H7 (cell line): ENCODE results near the gene SLFNL1. TPM values are rescaled to one million over a fixed set of nuclear protein-coding genes. Genes with fewer than 3 reads are reported as not detected.

Experiments used
- DNase-seq: peaks from one replicate; pipeline ENCODE4 v3.0.0; 2012
- H3K27me3 ChIP-seq: 2 replicates; pipeline ENCODE4 v1.6.0; 2011; ENCODE audit warnings: mild to moderate bottlenecking, low read length; ENCODE audit not compliant: control insufficient read depth, insufficient read depth
- H3K36me3 ChIP-seq: replicated peaks from 2 replicates; pipeline ENCODE4 v1.5.1; 2011; ENCODE audit warnings: low read length; ENCODE audit not compliant: control insufficient read depth, insufficient read depth
- H3K4me3 ChIP-seq: 2 replicates; pipeline ENCODE4 v1.5.1; 2011; ENCODE audit warnings: low read depth, mild to moderate bottlenecking, control low read depth, low read length, moderate library complexity; ENCODE audit not compliant: insufficient read depth
- total RNA-seq: library from RNA; depleted of rRNA; stranded (reverse); fragments of >200 nt; shearing (Covaris generic); gene quantifications from 2 replicates; pipeline ENCODE4 v1.2.3, GENCODE V29; 2014

The SLFNL1 gene
- total RNA-seq, 1 experiment from 2014 or later: not detected

GRCh38 chr1:41028034-41028642 lies 6.6 kb upstream of the SLFNL1 start:
- no peak for DNase-seq
- Histone ChIP-seq H3K4me3 (no peak overlapping the region), H3K27me3 (peaks cover 3% of the 10 kb centered on the region), H3K36me3 (no peaks in the 10 kb centered on the region; the same call in 1 of the 2 replicates)

DNA sequence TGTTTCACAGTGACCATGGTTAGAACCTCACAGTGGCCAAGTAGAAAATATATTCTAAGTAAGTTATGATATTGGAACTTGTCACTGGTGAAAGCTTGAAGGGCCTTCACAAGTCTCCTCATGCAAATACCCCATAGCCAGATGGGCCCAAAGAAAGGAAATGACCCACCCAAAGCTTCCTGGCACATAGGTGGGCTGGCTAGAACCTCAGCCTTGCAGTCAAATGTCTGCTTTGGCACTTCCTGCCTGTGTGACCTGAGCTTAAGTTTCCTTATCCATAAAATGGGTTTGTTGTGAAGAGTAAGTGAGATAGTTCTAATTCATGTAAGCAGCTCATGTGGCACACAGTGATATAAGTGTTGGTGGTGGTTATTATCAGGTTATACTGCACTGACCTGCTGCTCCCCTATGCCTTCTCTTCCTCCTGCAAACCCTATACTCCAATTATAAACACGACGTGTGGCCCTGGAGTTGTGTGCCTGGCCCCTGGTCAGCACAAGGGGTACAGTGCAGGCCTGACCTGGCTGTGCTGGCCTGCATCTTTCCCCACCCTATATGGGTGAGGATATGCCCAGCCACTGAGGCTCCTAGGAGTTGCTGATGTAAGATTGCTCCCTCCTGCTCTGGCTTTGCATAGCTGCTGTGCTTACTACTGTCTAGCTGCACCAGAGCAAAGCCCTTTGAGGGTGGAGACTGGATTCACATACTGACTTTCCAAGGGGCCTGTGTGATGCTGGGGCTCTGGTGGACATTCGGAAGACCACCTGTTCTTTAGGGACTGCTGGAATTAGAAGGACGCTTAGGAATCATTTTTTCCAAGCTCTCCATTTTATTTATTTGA lies 4.7 kb upstream of the SLFNL1 start:
- no peaks in the 10 kb centered on the region; the same call in 1 of the 2 replicates for H3K36me3 ChIP-seq
- H3K4me3 ChIP-seq: no peak overlapping the region
- DNase-seq: no peak
- peaks cover 3% of the 10 kb centered on the region for H3K27me3 ChIP-seq

DNA sequence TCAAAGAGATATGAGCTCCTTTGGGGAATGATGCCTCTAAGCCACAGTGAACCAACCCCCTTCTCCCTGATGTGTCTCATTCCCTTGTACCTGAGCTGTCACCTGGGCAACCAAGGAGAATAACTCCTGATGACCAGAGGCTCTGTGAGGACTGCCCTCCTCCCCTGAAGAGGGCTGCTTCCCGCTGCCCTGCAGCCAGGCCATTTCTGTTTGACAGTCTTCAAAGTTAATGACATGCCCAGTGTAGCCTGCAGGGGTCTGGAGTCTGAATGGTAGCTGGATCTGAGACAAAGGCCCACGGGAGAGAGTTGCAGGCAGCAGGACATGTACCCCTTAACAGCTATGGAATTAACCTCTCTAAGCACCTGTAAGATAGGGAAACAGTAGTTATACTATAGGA lies 3.4 kb upstream of the SLFNL1 start:
- no peak overlapping the region for H3K4me3 ChIP-seq
- H3K27me3 ChIP-seq: peaks cover 3% of the 10 kb centered on the region
- no peaks in the 10 kb centered on the region; the same call in 1 of the 2 replicates for H3K36me3 ChIP-seq
- DNase-seq: peak; percentile 63

DNA sequence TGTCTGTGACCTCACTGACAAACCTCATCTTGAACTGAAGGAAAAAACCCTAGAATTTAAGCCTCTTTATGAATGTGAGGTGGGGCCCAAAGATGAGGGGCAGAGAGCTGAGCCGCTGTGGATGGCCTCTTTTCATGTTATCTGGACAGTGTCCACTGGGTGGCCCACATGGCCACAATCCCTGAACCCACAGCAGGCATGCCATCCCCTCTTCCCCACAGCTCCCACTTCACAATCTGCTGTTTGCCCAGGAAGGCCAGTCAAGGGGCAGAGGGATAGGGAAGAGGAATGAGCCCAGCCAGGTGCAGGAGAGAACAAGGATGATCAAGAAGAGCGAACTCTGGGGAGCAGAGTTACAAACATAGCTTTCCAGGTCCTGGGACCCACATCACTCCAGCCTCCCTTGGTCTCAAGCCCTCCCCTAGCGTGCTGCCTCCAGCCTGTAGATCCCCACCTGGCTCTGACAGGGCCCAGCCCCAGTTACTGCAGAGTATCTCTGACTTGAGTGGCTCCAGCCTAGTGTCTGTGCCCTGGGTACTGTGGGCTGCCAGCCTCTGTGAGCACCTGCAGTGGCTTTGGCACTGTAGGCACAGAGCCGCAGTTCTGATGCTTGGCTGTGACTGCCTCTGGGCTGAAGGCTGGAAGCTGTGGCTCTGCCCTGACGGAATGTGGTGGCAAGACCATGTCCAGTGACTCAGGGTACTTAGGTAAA lies 1.9 kb upstream of the SLFNL1 start:
- Histone ChIP-seq H3K4me3 (no peak overlapping the region), H3K36me3 (peaks cover 2% of the 10 kb centered on the region), H3K27me3 (peaks cover 3% of the 10 kb centered on the region)
- DNase-seq: peak; percentile 71

DNA sequence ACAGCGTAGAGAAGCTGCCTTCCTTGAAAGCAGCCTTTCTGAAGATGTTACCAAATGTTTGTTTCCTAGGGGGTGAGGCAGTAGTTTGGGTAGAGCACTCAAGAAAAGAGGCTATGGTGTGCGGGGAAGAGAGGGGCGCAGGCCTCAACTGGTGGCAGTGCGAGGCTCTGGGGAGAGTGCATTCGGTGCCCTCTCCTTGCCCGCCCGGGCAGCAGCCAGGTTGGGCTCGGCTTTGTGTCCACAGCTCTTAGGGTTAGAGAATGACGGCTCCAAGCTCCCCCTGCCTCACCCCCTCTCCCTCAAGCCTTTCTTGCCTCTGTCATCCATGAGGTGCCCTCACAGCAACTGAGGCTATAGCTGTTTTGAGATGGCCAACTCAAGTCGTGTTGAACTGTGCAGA lies 899 bp upstream of the SLFNL1 start:
- no peak for DNase-seq
- H3K27me3 ChIP-seq: peaks cover 3% of the 10 kb centered on the region
- H3K36me3 ChIP-seq: peaks cover 4% of the 10 kb centered on the region
- H3K4me3 ChIP-seq: no peak overlapping the region

DNA sequence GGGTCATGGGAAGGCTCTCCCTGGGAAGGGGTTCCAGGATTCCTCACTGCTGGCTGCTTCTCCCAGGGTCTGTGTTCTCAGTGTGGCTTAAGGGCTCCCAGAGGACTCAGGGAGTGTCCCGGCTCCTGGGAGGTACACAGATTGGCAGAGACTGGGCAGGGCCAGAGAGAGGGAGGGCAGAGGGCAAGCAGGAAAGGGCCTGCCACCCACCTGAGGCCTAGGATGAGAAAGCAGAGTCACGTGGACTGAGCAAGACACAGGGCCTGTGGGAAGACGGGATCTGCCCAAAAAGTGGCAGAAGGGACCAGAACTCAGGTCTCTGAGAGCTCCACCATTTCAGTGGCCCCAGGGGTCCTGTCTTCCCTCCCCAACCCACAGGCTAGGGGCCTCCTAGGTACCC lies 871 bp downstream of the SLFNL1 start:
- Histone ChIP-seq H3K36me3 (peaks cover 9% of the 10 kb centered on the region), H3K4me3 (no peak overlapping the region), H3K27me3 (peaks cover 3% of the 10 kb centered on the region)
- DNase-seq: no peak

DNA sequence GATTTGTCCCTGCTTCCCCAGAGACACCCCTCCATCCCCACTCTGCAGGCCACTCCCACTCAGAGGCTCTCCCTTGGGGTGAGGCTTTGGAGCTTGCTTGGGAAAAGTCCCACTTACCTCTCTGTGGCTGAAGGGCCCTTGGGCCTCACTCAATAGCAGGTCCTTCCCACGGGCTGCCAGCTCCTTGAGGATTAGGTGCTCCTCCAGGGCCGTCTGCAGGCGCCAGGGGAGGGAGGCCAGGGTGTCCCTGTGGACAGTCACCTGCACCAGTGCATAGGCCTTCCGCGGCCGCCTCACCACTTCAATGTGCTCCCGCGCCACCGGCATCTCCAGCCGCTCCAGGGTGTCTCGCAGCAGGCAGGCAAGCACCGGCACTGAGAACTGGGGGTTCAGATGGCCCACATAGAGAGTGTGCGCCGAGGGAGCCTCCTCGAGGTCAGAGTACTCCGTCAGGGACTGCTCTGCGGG lies 1.4 kb downstream of the SLFNL1 start:
- H3K36me3 ChIP-seq: peaks cover 10% of the 10 kb centered on the region
- H3K27me3 ChIP-seq: peaks cover 3% of the 10 kb centered on the region
- H3K4me3 ChIP-seq: no peak overlapping the region
- peak; percentile 45 for DNase-seq

DNA sequence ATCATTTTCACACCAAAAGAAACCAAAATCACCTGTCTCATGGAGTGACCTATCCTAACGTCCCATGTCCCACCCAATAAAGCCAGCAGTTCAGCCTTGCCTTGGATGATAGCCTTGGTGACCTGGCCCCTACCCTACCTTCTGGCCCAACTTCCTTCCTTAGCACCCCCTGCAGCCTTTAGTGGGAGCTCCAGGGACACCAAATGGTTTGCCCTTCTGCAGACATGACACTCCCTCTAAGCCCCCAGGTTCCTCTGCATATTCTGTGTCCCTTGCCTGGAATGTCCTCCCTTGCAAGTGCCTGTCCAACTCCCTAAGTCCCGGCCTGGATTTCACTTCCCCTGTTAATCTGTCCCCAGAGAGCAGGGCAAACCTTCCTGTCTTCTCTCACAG lies 2.2 kb downstream of the SLFNL1 start:
- no peak overlapping the region for H3K4me3 ChIP-seq
- no peak for DNase-seq
- H3K36me3 ChIP-seq: peaks cover 12% of the 10 kb centered on the region
- peaks cover 3% of the 10 kb centered on the region for H3K27me3 ChIP-seq

GRCh38 chr1:41018018-41018410 lies 3.5 kb downstream of the SLFNL1 start:
- Histone ChIP-seq H3K36me3 (peaks cover 13% of the 10 kb centered on the region), H3K4me3 (no peak overlapping the region), H3K27me3 (no peaks in the 10 kb centered on the region; the same call in 1 of the 2 replicates)
- DNase-seq: no peak

DNA sequence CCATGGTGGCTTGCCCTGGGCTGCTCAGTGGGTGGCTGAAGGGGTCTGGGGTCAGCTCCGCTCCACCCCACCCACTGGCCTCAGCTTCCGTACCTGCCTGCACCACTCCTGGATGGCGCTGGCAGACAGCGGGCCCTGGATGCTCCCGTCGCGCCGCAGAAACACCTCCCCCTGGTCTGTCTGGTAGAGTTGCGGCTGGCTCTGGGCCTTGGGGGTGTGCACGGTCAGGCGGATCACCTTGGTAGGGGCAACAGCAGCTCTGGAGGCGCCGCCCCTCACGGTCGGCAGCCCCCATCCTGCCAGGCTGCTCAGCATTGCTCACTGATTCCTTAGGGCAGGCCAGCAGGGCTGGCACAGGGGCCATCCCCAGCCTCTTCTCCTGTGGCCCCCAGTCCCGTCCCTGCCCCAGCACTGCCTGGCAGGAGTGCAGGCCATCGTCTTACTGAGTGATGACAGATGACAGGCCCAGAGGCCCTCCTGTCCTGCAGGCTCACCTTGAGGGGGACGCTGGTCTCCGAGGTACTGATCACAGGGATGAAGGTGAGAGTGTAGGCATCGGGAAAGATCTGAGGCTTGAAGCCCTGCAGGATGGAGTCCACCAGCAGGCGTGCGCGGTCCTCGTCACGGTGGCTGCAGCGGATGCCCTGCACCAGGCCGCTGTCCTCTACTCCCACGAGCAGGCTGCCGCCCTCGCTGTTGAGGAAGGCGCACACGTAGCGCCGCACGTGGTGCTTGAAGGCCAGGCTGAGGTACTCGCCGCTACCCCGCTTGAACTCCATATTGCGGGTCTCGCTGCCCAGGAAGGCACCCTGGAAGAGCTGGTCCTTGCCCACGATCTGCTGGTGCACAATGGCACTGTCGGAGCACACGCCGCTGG lies 4.1 kb downstream of the SLFNL1 start:
- peak; percentile 53 for DNase-seq
- Histone ChIP-seq H3K4me3 (no peak overlapping the region), H3K27me3 (no peaks in the 10 kb centered on the region; the same call in 1 of the 2 replicates), H3K36me3 (peaks cover 16% of the 10 kb centered on the region)

DNA sequence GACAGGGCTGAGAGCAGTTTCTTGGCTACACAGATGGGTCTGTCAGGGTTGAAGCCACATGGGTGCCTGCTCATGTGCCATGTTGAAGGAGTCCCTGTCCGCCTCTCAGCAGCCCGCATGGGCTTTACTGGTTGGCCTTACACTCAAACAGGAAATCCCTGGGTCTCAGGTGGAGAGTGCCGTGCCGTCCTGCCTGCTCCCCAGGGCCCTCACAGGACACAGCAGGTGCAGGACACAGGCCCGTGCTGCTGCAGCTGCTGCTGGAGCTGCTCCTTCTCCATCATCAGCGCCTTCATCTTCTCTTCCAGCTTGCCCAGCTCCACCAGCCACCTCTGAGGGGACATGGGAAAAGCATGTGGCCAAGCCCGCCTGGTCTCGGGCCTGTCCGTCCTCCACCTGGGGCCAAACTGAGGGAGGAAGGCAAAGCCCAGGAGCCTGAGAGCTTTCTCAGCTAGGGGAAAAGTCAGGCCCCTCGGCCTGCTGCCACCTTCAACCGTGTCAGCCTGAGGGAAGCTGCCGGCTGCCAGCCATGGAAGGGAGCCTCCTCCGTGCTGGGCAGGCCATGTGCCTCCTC lies 5.5 kb downstream of the SLFNL1 start:
- Histone ChIP-seq H3K27me3 (no peaks in the 10 kb centered on the region), H3K4me3 (no peak overlapping the region), H3K36me3 (peaks cover 26% of the 10 kb centered on the region)
- DNase-seq: no peak

DNA sequence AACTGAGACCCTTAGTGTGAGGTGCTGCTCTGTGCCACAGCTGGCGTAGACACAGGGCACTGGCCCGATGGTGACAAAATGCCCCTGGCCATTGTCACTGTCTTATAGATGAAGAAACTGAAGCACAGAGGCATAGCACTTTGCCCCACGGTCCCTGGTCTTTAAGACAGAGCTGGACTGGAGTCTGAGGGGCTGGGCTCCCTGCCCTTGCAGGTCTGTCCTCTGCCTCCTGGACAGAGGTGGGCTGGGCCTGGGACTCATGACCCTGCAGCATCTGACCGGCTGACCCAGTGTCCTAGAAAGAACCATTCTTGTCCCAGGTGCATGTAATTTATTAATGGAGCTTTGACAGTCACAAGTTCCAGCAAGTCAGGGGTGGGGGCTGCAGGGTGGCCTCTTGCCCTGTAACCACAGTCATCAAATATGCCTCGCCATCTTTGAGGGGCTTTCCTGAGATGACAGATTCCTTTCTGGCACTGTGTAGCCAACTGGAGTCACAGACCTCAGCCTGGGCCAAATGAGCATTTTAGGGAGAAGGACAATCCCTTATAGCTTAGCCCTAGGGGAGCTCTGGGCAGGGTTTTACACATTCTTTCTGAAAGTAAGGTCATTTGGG lies 6.1 kb downstream of the SLFNL1 start:
- peaks cover 32% of the 10 kb centered on the region for H3K36me3 ChIP-seq
- no peak for DNase-seq
- H3K4me3 ChIP-seq: no peak overlapping the region
- no peaks in the 10 kb centered on the region for H3K27me3 ChIP-seq

- DNase-seq: no peak
- Histone ChIP-seq H3K27me3 (no peaks in the 10 kb centered on the region), H3K4me3 (no peak overlapping the region), H3K36me3 (peaks cover 37% of the 10 kb centered on the region)
Measured at GRCh38 chr1:41014871-41015270, 6.7 kb downstream of the SLFNL1 start.
